Mucosa of gallbladder (tissue), 1 donor: ENCODE results near the gene ADD1. TPM values are rescaled to one million over a fixed set of nuclear protein-coding genes. Genes with fewer than 3 reads are reported as not detected.

Experiments used
- DNase-seq: peaks from one replicate; pipeline ENCODE4 v3.0.0-alpha.2; 2020; ENCODE audit warnings: low spot score
- total RNA-seq: library from RNA; stranded (reverse); gene quantifications from one replicate; pipeline ENCODE4 v1.2.1, GENCODE V29; 2021
- donor health status: DM: no; HTN: no; CAD: no.

ADD1 gene
- total RNA-seq, 1 donor from 2014 or later = 346 TPM

GRCh38 chr4:2822461-2823300 is 21.0 kb upstream of the ADD1 start:
- no peak for DNase-seq

- DNase-seq = no peak
Observed at GRCh38 chr4:2823301-2823670, 20.4 kb upstream of the ADD1 start.

- no peak for DNase-seq
Observed at GRCh38 chr4:2823671-2824328, 19.8 kb upstream of the ADD1 start.

GRCh38 chr4:2824329-2824835 is 19.3 kb upstream of the ADD1 start:
- no peak for DNase-seq

GRCh38 chr4:2824836-2825381 is 18.7 kb upstream of the ADD1 start:
- DNase-seq = no peak

- no peak for DNase-seq
Observed at GRCh38 chr4:2825740-2826139, 17.9 kb upstream of the ADD1 start.

GRCh38 chr4:2827071-2827873 is 16.4 kb upstream of the ADD1 start:
- no peak for DNase-seq

- DNase-seq = no peak
Observed at GRCh38 chr4:2827874-2828751, 15.5 kb upstream of the ADD1 start.

GRCh38 chr4:2828758-2829181 is 14.9 kb upstream of the ADD1 start:
- DNase-seq = no peak

GRCh38 chr4:2829321-2829932 is 14.2 kb upstream of the ADD1 start:
- DNase-seq = no peak

GRCh38 chr4:2829933-2830451 is 13.7 kb upstream of the ADD1 start:
- no peak for DNase-seq

GRCh38 chr4:2830632-2831610 is 12.7 kb upstream of the ADD1 start:
- no peak for DNase-seq

- no peak for DNase-seq
Observed at GRCh38 chr4:2831611-2832308, 11.9 kb upstream of the ADD1 start.

- DNase-seq = no peak
Observed at GRCh38 chr4:2832309-2832980, 11.2 kb upstream of the ADD1 start.

- DNase-seq = no peak
Observed at GRCh38 chr4:2832981-2833670, 10.5 kb upstream of the ADD1 start.

- DNase-seq = no peak
Observed at GRCh38 chr4:2833671-2834000, 10.0 kb upstream of the ADD1 start.
